K562 (cell line): ENCODE measurements around the gene IL26. TPM values are rescaled to one million over a fixed set of nuclear protein-coding genes. Genes with fewer than 3 reads are reported as not detected.

ENCODE experiments used
- ATAC-seq: fragments of 200-7000 bp; cut with Tn5 transposase; 3 replicates; pipeline ENCODE4 v1.9.1; 2020; ENCODE audit warnings: moderate library complexity
- BruUV-seq: library from RNA; stranded (reverse); fragments of 400-500 nt; replicated peaks from 2 replicates; lab custom pipeline; 2021; lab: Mats Ljungman, UMichigan
- CTCF ChIA-PET: fragments of 300-600 bp; formaldehyde crosslinking; extraction: SDS; loops from one replicate; lab custom pipeline; 2021; ENCODE audit warnings: low intra/inter-chr PET ratio; lab: Yijun Ruan, JAX
- POLR2A ChIA-PET: fragments of 300-600, 350-650 bp; sonication (Branson Sonifier 250); formaldehyde crosslinking; extraction: SDS; loops from one replicate; lab custom pipeline; 2021; ENCODE audit warnings: antibody characterized with exemption, inconsistent platforms; lab: Yijun Ruan, JAX
- DNase-seq, 4 experiments: peaks; one replicate each; pipeline versions ENCODE4 v3.0.0 to v3.0.0-alpha.2; 2011 to 2018; ENCODE audit warnings: low spot score in 3 of 4, mixed read lengths in 3 of 4; ENCODE audit errors: extremely low read depth in 1 of 4
- FAIRE-seq: peaks from 2 replicates; lab custom pipeline; 2011; peaks lifted over from hg19 to GRCh38; lab: Jason Lieb, UNC
- H2AFZ ChIP-seq: 2 replicates; pipeline ENCODE4 v1.6.0; 2011; ENCODE audit warnings: low read depth, low read length, control low read depth, inconsistent platforms
- H3K27ac ChIP-seq: fragments of 200-600 bp; 3 replicates; pipeline ENCODE4 v1.8.0; 2011; ENCODE audit warnings: low read depth, mild to moderate bottlenecking, control low read depth, inconsistent platforms, low read length, moderate library complexity, mixed read lengths; ENCODE audit errors: extremely low read depth
- H3K27me3 ChIP-seq, 2 experiments: fragments of 300-600 bp in 1 of 2; 2 replicates in 1 of 2; 3 replicates in 1 of 2; pipeline versions ENCODE4 v1.6.0 to v1.8.0; 2011; ENCODE audit warnings: inconsistent platforms in 2 of 2, low read length in 2 of 2, mild to moderate bottlenecking in 1 of 2, mixed read lengths in 1 of 2, moderate library complexity in 1 of 2; ENCODE audit not compliant: control insufficient read depth in 2 of 2, insufficient read depth in 2 of 2
- H3K36me3 ChIP-seq: fragments of 300-600 bp; 3 replicates; pipeline ENCODE4 v1.8.0; 2011; ENCODE audit warnings: mild to moderate bottlenecking, low read length, inconsistent platforms; ENCODE audit not compliant: control insufficient read depth, insufficient read depth
- H3K4me1 ChIP-seq, 2 experiments: fragments of 200-600 bp in 1 of 2; replicated peaks in 1 of 2; 2 replicates in 1 of 2; 3 replicates in 1 of 2; pipeline versions ENCODE4 v1.5.1 to v1.8.0; 2011; ENCODE audit warnings: inconsistent platforms in 2 of 2, low read length in 2 of 2, mild to moderate bottlenecking in 1 of 2, mixed read lengths in 1 of 2, moderate library complexity in 1 of 2; ENCODE audit not compliant: control insufficient read depth in 2 of 2, insufficient read depth in 2 of 2
- H3K4me2 ChIP-seq: 2 replicates; pipeline ENCODE4 v1.6.1; 2011; ENCODE audit warnings: low read length, control low read depth, inconsistent platforms, mixed read lengths; ENCODE audit not compliant: insufficient read depth
- H3K4me3 ChIP-seq: fragments of 200-600 bp; sonication (generic), shearing (Covaris generic); 2 replicates; pipeline ENCODE4 v1.5.1; 2016; ENCODE audit warnings: control low read depth, inconsistent platforms
- H3K79me2 ChIP-seq: fragments of 200-600 bp; 3 replicates; pipeline ENCODE4 v1.8.0; 2011; ENCODE audit warnings: low read length, inconsistent platforms; ENCODE audit not compliant: control insufficient read depth, insufficient read depth
- H3K9ac ChIP-seq, 2 experiments: 2 replicates each; pipeline versions ENCODE4 v1.6.0 to v1.6.1; 2011; ENCODE audit warnings: low read depth in 2 of 2, low read length in 2 of 2, control low read depth in 1 of 2, inconsistent platforms in 1 of 2, mild to moderate bottlenecking in 1 of 2, mixed read lengths in 1 of 2; ENCODE audit not compliant: insufficient read depth in 1 of 2
- H3K9me1 ChIP-seq: one replicate; pipeline ENCODE4 v1.6.0; 2011; ENCODE audit warnings: inconsistent platforms, mild to moderate bottlenecking, low read length, moderate library complexity; ENCODE audit not compliant: control insufficient read depth, insufficient read depth
- H3K9me3 ChIP-seq: replicated peaks from 2 replicates; pipeline ENCODE4 v1.5.1; 2011; ENCODE audit warnings: low read depth, low read length, inconsistent platforms; ENCODE audit not compliant: control insufficient read depth, insufficient read depth
- H4K20me1 ChIP-seq: replicated peaks from 2 replicates; pipeline ENCODE4 v1.6.1; 2011; ENCODE audit warnings: low read length, inconsistent platforms, mixed read lengths; ENCODE audit not compliant: control insufficient read depth, insufficient read depth
- DDX20 ChIP-seq: fragments of 450-650 bp; IDR thresholded peaks from 2 replicates; pipeline ENCODE4 v1.6.1; 2016; ENCODE audit warnings: missing genetic modification characterization, low read depth, mild to moderate bottlenecking, missing compliant biosample characterization, moderate library complexity
- ELF4 ChIP-seq: fragments of 450-650 bp; formaldehyde crosslinking; IDR thresholded peaks from 2 replicates; pipeline ENCODE4 v1.4.0; 2022; ENCODE audit warnings: missing genetic modification characterization
- NFXL1 ChIP-seq: fragments of 450-650 bp; formaldehyde crosslinking; IDR thresholded peaks from 2 replicates; pipeline ENCODE4 v1.4.0; 2021; ENCODE audit warnings: mild to moderate bottlenecking
- PURB ChIP-seq: sonication (generic); formaldehyde crosslinking; IDR thresholded peaks from 2 replicates; pipeline ENCODE4 v1.9.0; 2021; ENCODE audit warnings: low read depth, mild to moderate bottlenecking, missing genetic modification reagents
- SMARCA5 ChIP-seq: fragments of 450-650 bp; IDR thresholded peaks from 2 replicates; pipeline ENCODE4 v1.6.1; 2016
- ZNF134 ChIP-seq: fragments of 250-450 bp; sonication (Bioruptor Pico); conservative IDR thresholded peaks from 2 replicates; pipeline ENCODE4 v1.4.0; 2020
- ZNF318 ChIP-seq, 2 experiments: fragments of 450-650 bp; IDR thresholded peaks; 2 replicates each; pipeline ENCODE4 v1.6.1; 2016; ENCODE audit warnings: mild to moderate bottlenecking in 2 of 2, borderline replicate concordance in 1 of 2, low read depth in 1 of 2, moderate library complexity in 1 of 2
- ZNF436 ChIP-seq: fragments of 250-450, 450-650 bp; sonication (Bioruptor Pico); formaldehyde crosslinking; IDR thresholded peaks from 2 replicates; pipeline ENCODE4 v1.7.0; 2020; ENCODE audit warnings: mild to moderate bottlenecking
- ZNF445 ChIP-seq: fragments of 250-450 bp; sonication (Bioruptor Pico); IDR thresholded peaks from 2 replicates; pipeline ENCODE4 v1.4.0; 2020; ENCODE audit warnings: low read depth, mild to moderate bottlenecking, moderate library complexity
- WGBS: fragments of 100-300 bp; shearing (Covaris generic); methylation state at CpG from one replicate; pipeline ENCODE4 v1.1.6; 2016; ENCODE audit warnings: low coverage, mixed read lengths; ENCODE audit not compliant: insufficient coverage; ENCODE audit errors: missing lambda C conversion rate; 5-methylcytosine and 5-hydroxymethylcytosine counted together
- in situ Hi-C: fragments of 300-500 bp; cut with MboI; formaldehyde crosslinking; loops from 4 replicates; pipeline ENCODE4 v1.15.0; 2018; ENCODE audit warnings: inconsistent platforms, mixed read lengths
- intact Hi-C: fragments of 100-400 bp; cut with micrococcal nuclease; formaldehyde crosslinking; loops from 2 replicates; pipeline ENCODE4 v1.14.2; 2022
- polyA plus RNA-seq, 8 experiments: library from polyadenylated mRNA; depleted of rRNA in 4 of 8; stranded (reverse) in 5 of 8; unstranded in 3 of 8; fragments of >200 nt; fragmentation: Nextera tagmentation in 2 of 8; fragmentation: Illumina TruSeq in 1 of 8; extraction: Ambion mirVana in 2 of 8; extraction: Trizol in 1 of 8; gene quantifications; 2 replicates each; pipeline versions ENCODE4 v1.2.1 to v1.2.3, GENCODE V29; 2011 to 2014; ENCODE audit warnings: inconsistent platforms in 1 of 8, missing spikeins in 1 of 8
- total RNA-seq, 7 experiments: library from RNA; depleted of rRNA in 6 of 7; stranded (reverse); fragments of >200 nt in 6 of 7; fragmentation: Illumina TruSeq in 2 of 7; extraction: Trizol in 2 of 7; gene quantifications; 2 replicates each; pipeline versions ENCODE4 v1.2.1 to v1.2.3, GENCODE V29; 2011 to 2021; ENCODE audit warnings: low replicate concordance in 1 of 7
- TF ChIP-seq, protein P1 (sequence below): fragments of 450-650 bp; formaldehyde crosslinking; IDR thresholded peaks from 2 replicates; pipeline ENCODE4 v1.4.0; 2022; ENCODE audit warnings: mild to moderate bottlenecking, moderate library complexity
- TF ChIP-seq, protein P2 (sequence below), 2 experiments: fragments of 250-450 bp in 1 of 2; fragments of 450-650 bp in 1 of 2; sonication (Bioruptor Pico) in 1 of 2; IDR thresholded peaks; 2 replicates each; pipeline versions ENCODE4 v1.6.1 to v1.8.0; 2016 to 2021; ENCODE audit warnings: mild to moderate bottlenecking in 2 of 2, moderate library complexity in 2 of 2, missing compliant biosample characterization in 1 of 2, missing genetic modification characterization in 1 of 2

Gene IL26
- total and polyA plus RNA-seq, 9 of the 15 experiments (the other 6 are each of a cell fraction or from before 2014, with no cell fraction given): not detected

GRCh38 chr12:68264158-68264855, 38.7 kb upstream of the IL26 start:
- no TSS peak for BruUV-seq
- no peak overlapping the region for H3K9ac ChIP-seq
- WGBS: 0% methylated on average over 7 of the region's 7 CpGs
- H3K27ac ChIP-seq: no peak overlapping the region
- POLR2A ChIA-PET: no interaction called here
- H3K79me2 ChIP-seq: no peaks in the 10 kb centered on the region
- H3K4me1 ChIP-seq: no peaks in the 10 kb centered on the region
- no peak overlapping the region for H2AFZ ChIP-seq
- no peaks in the 10 kb centered on the region for H3K9me1 ChIP-seq
- intact Hi-C loops (no loop called here), in situ Hi-C loops (no loop called here)
- H3K4me2 ChIP-seq: no peak overlapping the region
- FAIRE-seq (no peak), ATAC-seq (no peak), DNase-seq (no peak)
- H3K4me3 ChIP-seq: no peak overlapping the region
- H3K9me3 ChIP-seq: no peaks in the 10 kb centered on the region
- peaks cover 7 to 17% of the 10 kb centered on the region in 2 experiments for H3K27me3 ChIP-seq
- H3K36me3 ChIP-seq: no peaks in the 10 kb centered on the region
- CTCF ChIA-PET: no interaction called here
- no peaks in the 10 kb centered on the region for H4K20me1 ChIP-seq
- no peak for TF ChIP-seq NFXL1 (CRISPR knock-in tag)
- TF ChIP-seq, protein P1, sequence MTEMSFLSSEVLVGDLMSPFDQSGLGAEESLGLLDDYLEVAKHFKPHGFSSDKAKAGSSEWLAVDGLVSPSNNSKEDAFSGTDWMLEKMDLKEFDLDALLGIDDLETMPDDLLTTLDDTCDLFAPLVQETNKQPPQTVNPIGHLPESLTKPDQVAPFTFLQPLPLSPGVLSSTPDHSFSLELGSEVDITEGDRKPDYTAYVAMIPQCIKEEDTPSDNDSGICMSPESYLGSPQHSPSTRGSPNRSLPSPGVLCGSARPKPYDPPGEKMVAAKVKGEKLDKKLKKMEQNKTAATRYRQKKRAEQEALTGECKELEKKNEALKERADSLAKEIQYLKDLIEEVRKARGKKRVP (CRISPR knock-in tag): no peak
- no peak for TF ChIP-seq SMARCA5
- TF ChIP-seq ZNF134 (CRISPR knock-in tag): no peak
- no peak for TF ChIP-seq ZNF318 (IDR thresholded peaks at IDR 0.05; ENCODE audit: borderline replicate concordance in 1 of 2, low read depth in 1 of 2)
- no peak for TF ChIP-seq ZNF445 (CRISPR knock-in tag)
- TF ChIP-seq ELF4: no peak
- TF ChIP-seq, protein P2, sequence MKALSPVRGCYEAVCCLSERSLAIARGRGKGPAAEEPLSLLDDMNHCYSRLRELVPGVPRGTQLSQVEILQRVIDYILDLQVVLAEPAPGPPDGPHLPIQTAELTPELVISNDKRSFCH (CRISPR knock-in tag; IDR thresholded peaks at IDR 0.05): no peak
- TF ChIP-seq, protein P2 (tag; IDR thresholded peaks at IDR 0.05): no peak
- TF ChIP-seq ZNF436 (CRISPR knock-in tag): no peak
- no peak for TF ChIP-seq DDX20 (tag)
- TF ChIP-seq PURB: no peak
